HepG2 (cell line): ENCODE measurements around the gene NRSN2. TPM values are rescaled to one million over a fixed set of nuclear protein-coding genes. Genes with fewer than 3 reads are reported as not detected.

Source experiments
- ARID2 ChIP-seq: sonication (generic); formaldehyde crosslinking; IDR thresholded peaks from 2 replicates; pipeline ENCODE4 v1.8.1; 2022; ENCODE audit warnings: mild to moderate bottlenecking, missing genetic modification reagents, borderline replicate concordance
- ELF3 ChIP-seq: IDR thresholded peaks from 2 replicates; pipeline ENCODE4 v1.6.1; 2016; ENCODE audit warnings: missing genetic modification reagents, missing compliant biosample characterization
- HBP1 ChIP-seq: IDR thresholded peaks from 2 replicates; pipeline ENCODE4 v1.6.1; 2016; ENCODE audit warnings: low read depth, control low read depth
- ISL2 ChIP-seq: sonication (generic); formaldehyde crosslinking; IDR thresholded peaks from 2 replicates; pipeline ENCODE4 v1.5.0; 2020; ENCODE audit warnings: missing genetic modification reagents
- KLF11 ChIP-seq: IDR thresholded peaks from 2 replicates; pipeline ENCODE4 v1.6.1; 2016; ENCODE audit warnings: missing compliant biosample characterization
- MNT ChIP-seq: fragments of 450-650 bp; IDR thresholded peaks from 2 replicates; pipeline ENCODE4 v1.6.1; 2016
- MXD4 ChIP-seq: IDR thresholded peaks from 2 replicates; pipeline ENCODE4 v1.6.1; 2016; ENCODE audit warnings: mild to moderate bottlenecking, missing biosample characterization, missing genetic modification reagents
- NR2C2 ChIP-seq: sonication (generic); formaldehyde crosslinking; IDR thresholded peaks from 2 replicates; pipeline ENCODE4 v1.4.0; 2020; ENCODE audit warnings: missing genetic modification reagents, mild to moderate bottlenecking, moderate library complexity, borderline replicate concordance
- REPIN1 ChIP-seq: sonication (generic); formaldehyde crosslinking; IDR thresholded peaks from 2 replicates; pipeline ENCODE4 v1.8.0; 2022; ENCODE audit warnings: missing genetic modification reagents, low read depth, mild to moderate bottlenecking, borderline replicate concordance
- SETDB1 ChIP-seq: sonication (generic); formaldehyde crosslinking; IDR thresholded peaks from 2 replicates; pipeline ENCODE4 v1.5.1; 2020; ENCODE audit warnings: missing genetic modification reagents, mild to moderate bottlenecking, borderline replicate concordance
- SRSF9 ChIP-seq: fragments of 200-400 bp; formaldehyde crosslinking; IDR thresholded peaks from 2 replicates; pipeline ENCODE4 v1.6.1; 2018; ENCODE audit warnings: borderline replicate concordance, mild to moderate bottlenecking, low read depth, low read length; ENCODE audit not compliant: insufficient read depth, poor library complexity, severe bottlenecking
- SUZ12 ChIP-seq: fragments of 150-350 bp; IDR thresholded peaks from 2 replicates; pipeline ENCODE4 v1.6.1; 2014; ENCODE audit warnings: low read depth, low read length
- THAP9 ChIP-seq: sonication (generic); formaldehyde crosslinking; IDR thresholded peaks from 2 replicates; pipeline ENCODE4; 2020; ENCODE audit warnings: missing genetic modification reagents, mild to moderate bottlenecking, borderline replicate concordance
- ZMAT3 ChIP-seq: sonication (generic); formaldehyde crosslinking; conservative IDR thresholded peaks from 2 replicates; pipeline ENCODE4 v1.7.0; 2021; ENCODE audit warnings: missing genetic modification reagents
- ZNF282 ChIP-seq: fragments of 450-650 bp; IDR thresholded peaks from 2 replicates; pipeline ENCODE4 v1.6.1; 2018; ENCODE audit not compliant: partially characterized antibody
- ZNF784 ChIP-seq: sonication (generic); formaldehyde crosslinking; IDR thresholded peaks from 2 replicates; pipeline ENCODE4 v1.5.1; 2020; ENCODE audit warnings: missing genetic modification reagents, mild to moderate bottlenecking, borderline replicate concordance
- polyA plus RNA-seq, 8 experiments: library from polyadenylated mRNA; depleted of rRNA in 3 of 8; stranded (reverse) in 7 of 8; unstranded in 1 of 8; fragments of >200 nt; fragmentation: Illumina TruSeq in 4 of 8; extraction: Trizol in 4 of 8; gene quantifications; 2 replicates each; pipeline versions ENCODE4 v1.2.1 to v1.2.3, GENCODE V29; 2011 to 2016; ENCODE audit warnings: low read depth in 4 of 8, missing spikeins in 1 of 8, mixed read lengths in 1 of 8; ENCODE audit not compliant: insufficient read depth in 1 of 8
- total RNA-seq, 5 experiments: library from RNA; depleted of rRNA; stranded (reverse); fragments of >200 nt; fragmentation: Illumina TruSeq; extraction: Trizol; gene quantifications; 2 replicates each; pipeline ENCODE4 v1.2.3, GENCODE V29; 2016; ENCODE audit warnings: low read depth in 1 of 5
- TF ChIP-seq, protein P1 (sequence below): IDR thresholded peaks from 2 replicates; pipeline ENCODE4 v1.6.1; 2018; ENCODE audit warnings: missing genetic modification reagents, mild to moderate bottlenecking, missing compliant biosample characterization
- TF ChIP-seq, protein P2 (sequence below): sonication (generic); formaldehyde crosslinking; IDR thresholded peaks from 2 replicates; pipeline ENCODE4 v1.4.0; 2020; ENCODE audit warnings: missing genetic modification reagents, mild to moderate bottlenecking, borderline replicate concordance

NRSN2 gene
- total and polyA plus RNA-seq, 2 of the 13 experiments (the other 11 are each of a cell fraction or from before 2014, with no cell fraction given) = 32.3 to 49.4 TPM

- TF ChIP-seq KLF11 (CRISPR knock-in tag) = peak; percentile 69
- TF ChIP-seq, protein P1, sequence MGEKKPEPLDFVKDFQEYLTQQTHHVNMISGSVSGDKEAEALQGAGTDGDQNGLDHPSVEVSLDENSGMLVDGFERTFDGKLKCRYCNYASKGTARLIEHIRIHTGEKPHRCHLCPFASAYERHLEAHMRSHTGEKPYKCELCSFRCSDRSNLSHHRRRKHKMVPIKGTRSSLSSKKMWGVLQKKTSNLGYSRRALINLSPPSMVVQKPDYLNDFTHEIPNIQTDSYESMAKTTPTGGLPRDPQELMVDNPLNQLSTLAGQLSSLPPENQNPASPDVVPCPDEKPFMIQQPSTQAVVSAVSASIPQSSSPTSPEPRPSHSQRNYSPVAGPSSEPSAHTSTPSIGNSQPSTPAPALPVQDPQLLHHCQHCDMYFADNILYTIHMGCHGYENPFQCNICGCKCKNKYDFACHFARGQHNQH (CRISPR knock-in tag) = peak; percentile 97
- no peak for TF ChIP-seq SRSF9
- no peak for TF ChIP-seq ZNF282
- peak; percentile 78 for TF ChIP-seq THAP9
- TF ChIP-seq ARID2 (CRISPR knock-in tag) = peak; percentile 86; the same call in 1 of the 2 replicates
- TF ChIP-seq ISL2 (CRISPR knock-in tag) = peak; percentile 93
- peak; percentile 89 for TF ChIP-seq ELF3
- TF ChIP-seq HBP1 (CRISPR knock-in tag) = peak; percentile 98
- peak; percentile 93 for TF ChIP-seq NR2C2
- peak; percentile 100 for TF ChIP-seq REPIN1 (CRISPR knock-in tag)
- TF ChIP-seq, protein P2, sequence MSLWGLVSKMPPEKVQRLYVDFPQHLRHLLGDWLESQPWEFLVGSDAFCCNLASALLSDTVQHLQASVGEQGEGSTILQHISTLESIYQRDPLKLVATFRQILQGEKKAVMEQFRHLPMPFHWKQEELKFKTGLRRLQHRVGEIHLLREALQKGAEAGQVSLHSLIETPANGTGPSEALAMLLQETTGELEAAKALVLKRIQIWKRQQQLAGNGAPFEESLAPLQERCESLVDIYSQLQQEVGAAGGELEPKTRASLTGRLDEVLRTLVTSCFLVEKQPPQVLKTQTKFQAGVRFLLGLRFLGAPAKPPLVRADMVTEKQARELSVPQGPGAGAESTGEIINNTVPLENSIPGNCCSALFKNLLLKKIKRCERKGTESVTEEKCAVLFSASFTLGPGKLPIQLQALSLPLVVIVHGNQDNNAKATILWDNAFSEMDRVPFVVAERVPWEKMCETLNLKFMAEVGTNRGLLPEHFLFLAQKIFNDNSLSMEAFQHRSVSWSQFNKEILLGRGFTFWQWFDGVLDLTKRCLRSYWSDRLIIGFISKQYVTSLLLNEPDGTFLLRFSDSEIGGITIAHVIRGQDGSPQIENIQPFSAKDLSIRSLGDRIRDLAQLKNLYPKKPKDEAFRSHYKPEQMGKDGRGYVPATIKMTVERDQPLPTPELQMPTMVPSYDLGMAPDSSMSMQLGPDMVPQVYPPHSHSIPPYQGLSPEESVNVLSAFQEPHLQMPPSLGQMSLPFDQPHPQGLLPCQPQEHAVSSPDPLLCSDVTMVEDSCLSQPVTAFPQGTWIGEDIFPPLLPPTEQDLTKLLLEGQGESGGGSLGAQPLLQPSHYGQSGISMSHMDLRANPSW (CRISPR knock-in tag) = peak; percentile 99
- TF ChIP-seq ZNF784 = peak; percentile 91
- TF ChIP-seq ZMAT3 (CRISPR knock-in tag) = no peak
- TF ChIP-seq MXD4 (CRISPR knock-in tag) = peak; percentile 79
- TF ChIP-seq SUZ12 = no peak
- TF ChIP-seq SETDB1 (CRISPR knock-in tag) = no peak
- TF ChIP-seq MNT = no peak
Measured at GRCh38 chr20:371755-372542, 25.0 kb downstream of the NRSN2 start (continued).
